Natural killer cell (primary cell): ENCODE data around the gene ZFHX3. TPM values are rescaled to one million over a fixed set of nuclear protein-coding genes. Genes with fewer than 3 reads are reported as not detected.
A peak's percentile ranks its signal among the peaks of the same experiment; 100 is the strongest.

Source experiments
- ATAC-seq, 3 donors: fragments of 150-1000 bp in 2 of 3; fragments of 200-7000 bp in 1 of 3; cut with Tn5 transposase; 1 replicate in 1 of 3; 2 replicates in 2 of 3; pipeline ENCODE4 v1.10.0; 2021; ENCODE audit warnings: mild to moderate bottlenecking in 2 of 3, moderate library complexity in 2 of 3
- DNase-seq, 2 donors: peaks; one replicate each; pipeline versions ENCODE4 v3.0.0 to v3.0.0-alpha.2; 2013 to 2021; ENCODE audit warnings: mixed read lengths in 1 of 2
- H3K27ac ChIP-seq: one replicate; pipeline ENCODE4 v1.5.1; 2013; ENCODE audit warnings: mild to moderate bottlenecking, low read length
- H3K27me3 ChIP-seq: one replicate; pipeline ENCODE4 v1.6.1; 2013; ENCODE audit warnings: low read length; ENCODE audit not compliant: control insufficient read depth, insufficient read depth
- H3K36me3 ChIP-seq: one replicate; pipeline ENCODE4 v1.6.1; 2013; ENCODE audit warnings: low read length; ENCODE audit not compliant: control insufficient read depth, insufficient read depth
- H3K4me1 ChIP-seq: one replicate; pipeline ENCODE4 v1.6.1; 2013; ENCODE audit warnings: low read length; ENCODE audit not compliant: control insufficient read depth, insufficient read depth
- H3K4me3 ChIP-seq: one replicate; pipeline ENCODE4 v1.5.1; 2013; ENCODE audit warnings: low read length
- H3K9me3 ChIP-seq: one replicate; pipeline ENCODE4 v1.6.1; 2013; ENCODE audit warnings: low read length; ENCODE audit not compliant: control insufficient read depth, insufficient read depth
- H3K27ac Mint-ChIP-seq, 2 donors: one replicate each; pipeline ENCODE4 v1.8.0; 2022; ENCODE audit warnings: mild to moderate bottlenecking in 2 of 2, mixed read lengths in 2 of 2, moderate library complexity in 1 of 2
- H3K27me3 Mint-ChIP-seq, 2 donors: one replicate each; pipeline ENCODE4 v1.8.0; 2022; ENCODE audit warnings: low read depth in 2 of 2, mixed read lengths in 2 of 2
- H3K36me3 Mint-ChIP-seq: one replicate; pipeline ENCODE4 v1.8.0; 2022; ENCODE audit warnings: mixed read lengths
- H3K4me1 Mint-ChIP-seq, 2 donors: one replicate each; pipeline ENCODE4 v1.8.0; 2022; ENCODE audit warnings: mixed read lengths in 2 of 2
- H3K4me3 Mint-ChIP-seq: one replicate; pipeline ENCODE4 v1.8.0; 2022; ENCODE audit warnings: mild to moderate bottlenecking, moderate library complexity, mixed read lengths
- H3K9me3 Mint-ChIP-seq, 2 donors: one replicate each; pipeline ENCODE4 v1.8.0; 2022; ENCODE audit warnings: mixed read lengths in 2 of 2
- CTCF ChIP-seq: fragments of 200-600 bp; IDR thresholded peaks from one replicate; pipeline ENCODE4 v1.8.0; 2022; ENCODE audit warnings: antibody characterized with exemption
- WGBS: methylation state at CpG from one replicate; pipeline ENCODE4 v1.1.7; 2013; ENCODE audit warnings: missing lambda C conversion rate; ENCODE audit not compliant: insufficient coverage; 5-methylcytosine and 5-hydroxymethylcytosine counted together
- intact Hi-C: fragments of 100-400 bp; cut with micrococcal nuclease; formaldehyde crosslinking; loops from one replicate; pipeline ENCODE4 v1.14.2; 2022
- total RNA-seq, 4 donors: library from RNA; stranded (reverse); fragments of 120-200 nt in 1 of 4; gene quantifications; one replicate each; pipeline versions ENCODE4 v1.2.3 to v1.2.4, GENCODE V29; 2013 to 2022

Gene ZFHX3
- total RNA-seq, 3 donors from 2014 or later (not counting 1 experiment from before 2014, with no cell fraction given), result 5.8 to 7.8 (median 7.5) TPM

DNA sequence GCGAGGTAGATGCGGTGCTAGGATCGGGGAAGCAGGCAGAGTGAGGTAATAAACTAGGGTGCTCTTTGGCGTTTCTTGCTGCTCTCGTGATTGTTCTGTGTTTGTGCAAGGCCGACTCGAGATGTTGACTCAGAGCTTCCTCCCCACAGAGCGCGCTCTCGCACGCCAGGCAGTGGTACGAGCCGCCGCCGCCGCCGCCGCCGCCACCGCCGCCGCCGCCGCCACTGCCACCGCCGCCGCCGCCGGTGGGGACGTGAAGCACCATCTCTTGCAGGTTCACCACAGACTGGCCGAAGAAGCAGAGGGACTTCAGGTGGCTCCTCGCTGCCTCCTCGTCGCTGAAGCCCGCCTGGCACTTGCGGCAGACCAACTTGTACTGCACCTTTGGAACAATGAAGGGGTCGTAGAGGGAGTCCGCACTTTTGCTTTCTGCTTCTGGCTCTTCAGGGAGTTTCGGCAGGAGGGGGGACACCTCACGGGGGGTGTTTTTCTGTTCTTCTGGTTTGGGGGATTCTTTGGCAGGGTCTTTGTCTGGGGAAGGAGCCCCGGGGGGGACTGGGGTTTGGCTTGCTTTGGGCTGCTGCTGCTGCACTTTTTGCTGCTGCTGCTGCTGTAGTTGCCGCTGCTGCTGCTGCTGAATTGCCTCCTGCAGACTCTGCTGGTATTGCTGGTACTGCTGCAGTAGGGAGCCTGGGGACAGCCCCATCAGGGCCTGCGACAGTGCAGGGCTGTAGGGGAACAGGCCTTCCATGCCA lies 260.2 kb downstream of the ZFHX3 start:
- intact Hi-C loops, result no loop called here
- Histone ChIP-seq H3K27ac (no peak overlapping the region), H3K27me3 (no peaks in the 10 kb centered on the region), H3K9me3 (no peaks in the 10 kb centered on the region), H3K4me3 (peak overlapping the region; percentile 37), H3K36me3 (no peaks in the 10 kb centered on the region), H3K4me1 (peaks cover 14% of the 10 kb centered on the region)
- 6% methylated on average over 43 of the region's 43 CpGs for WGBS
- Mint-ChIP-seq H3K27ac (peak overlapping the region; percentile 30 to 85), H3K36me3 (no peaks in the 10 kb centered on the region), H3K9me3 (no peaks in the 10 kb centered on the region), H3K27me3 (peaks cover 0 to 6% of the 10 kb centered on the region in 2 donors), H3K4me3 (peak overlapping the region; percentile 82), H3K4me1 (peaks cover 11 to 22% of the 10 kb centered on the region in 2 donors)
- no peak for TF ChIP-seq CTCF
- DNase-seq (peak; percentile 63 to 75), ATAC-seq (peak; percentile 84 to 92 (median 90))

DNA sequence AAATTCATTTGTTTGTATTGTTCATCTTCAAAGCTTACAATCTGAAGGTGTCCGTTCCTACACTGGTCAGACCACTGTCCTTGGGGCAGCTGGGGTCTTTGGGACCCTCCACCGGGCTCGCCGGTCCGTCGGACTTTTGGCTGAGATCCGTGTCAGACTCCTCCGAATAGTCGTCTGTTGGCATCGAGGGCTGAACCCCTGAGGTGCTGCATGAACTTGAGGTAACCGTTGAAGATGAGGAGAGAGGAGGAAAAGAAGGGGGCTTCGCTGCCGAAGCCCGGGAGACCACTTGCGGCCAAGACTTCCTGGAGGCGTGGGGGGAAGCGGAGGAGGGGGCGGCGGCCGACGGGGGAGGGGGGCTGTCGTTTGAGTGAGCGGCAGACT lies 260.8 kb downstream of the ZFHX3 start:
- ATAC-seq, result no peak

DNA sequence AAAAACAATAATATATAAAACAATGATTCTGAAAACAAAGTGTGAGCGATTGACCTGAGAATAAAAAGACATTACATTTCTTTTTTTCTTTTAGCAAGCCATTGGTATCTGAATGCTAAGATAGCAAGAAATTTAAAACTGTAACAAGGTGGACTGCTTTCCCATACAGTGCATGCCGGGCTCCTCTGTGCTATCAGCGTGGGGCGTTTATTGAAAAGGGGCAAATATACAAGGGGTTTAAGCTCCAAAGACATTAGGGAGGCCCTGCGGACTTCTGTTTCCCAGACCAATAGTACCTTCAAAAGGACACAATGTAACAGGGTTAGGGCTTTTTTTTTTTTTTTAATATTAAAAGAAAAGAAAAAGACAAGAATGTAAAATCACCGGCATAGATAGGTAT lies 261.3 kb downstream of the ZFHX3 start:
- Mint-ChIP-seq H3K27me3 (peaks cover 0 to 6% of the 10 kb centered on the region in 2 donors), H3K27ac (peak overlapping the region; percentile 30 to 85), H3K4me3 (peak overlapping the region; percentile 79), H3K9me3 (no peaks in the 10 kb centered on the region), H3K36me3 (no peaks in the 10 kb centered on the region), H3K4me1 (peaks cover 11 to 22% of the 10 kb centered on the region in 2 donors)
- Histone ChIP-seq H3K27ac (no peak overlapping the region), H3K4me1 (peaks cover 14% of the 10 kb centered on the region), H3K36me3 (no peaks in the 10 kb centered on the region), H3K9me3 (no peaks in the 10 kb centered on the region), H3K4me3 (no peak overlapping the region), H3K27me3 (no peaks in the 10 kb centered on the region)
- ATAC-seq, result no peak
- no peak for TF ChIP-seq CTCF
- 95% methylated on average over 5 of the region's 6 CpGs for WGBS
- no peak for DNase-seq
- intact Hi-C loops, result no loop called here

More for the DNA sequence above, 260.8 kb downstream of the ZFHX3 start:
- Mint-ChIP-seq H3K27ac (peak overlapping the region; percentile 30 to 85), H3K9me3 (no peaks in the 10 kb centered on the region), H3K4me1 (peaks cover 11 to 22% of the 10 kb centered on the region in 2 donors), H3K4me3 (peak overlapping the region; percentile 82), H3K27me3 (peaks cover 0 to 6% of the 10 kb centered on the region in 2 donors), H3K36me3 (no peaks in the 10 kb centered on the region)
- H3K36me3 ChIP-seq, result no peaks in the 10 kb centered on the region
- H3K27me3 ChIP-seq, result no peaks in the 10 kb centered on the region
- TF ChIP-seq CTCF, result no peak
- no peak overlapping the region for H3K27ac ChIP-seq
- intact Hi-C loops, result no loop called here
- DNase-seq, result no peak
- H3K4me1 ChIP-seq, result peaks cover 14% of the 10 kb centered on the region
- no peak overlapping the region for H3K4me3 ChIP-seq
- 18% methylated on average over 23 of the region's 23 CpGs for WGBS
- H3K9me3 ChIP-seq, result no peaks in the 10 kb centered on the region
